GM18526 (cell line): Measurements from ENCODE around the gene SFR1.

ENCODE experiments used
- POLR2A ChIP-seq: IDR thresholded peaks from 3 replicates; pipeline ENCODE4 v1.6.1; 2011; ENCODE audit not compliant: insufficient read length; ENCODE audit errors: extremely low read depth

Gene SFR1

DNA sequence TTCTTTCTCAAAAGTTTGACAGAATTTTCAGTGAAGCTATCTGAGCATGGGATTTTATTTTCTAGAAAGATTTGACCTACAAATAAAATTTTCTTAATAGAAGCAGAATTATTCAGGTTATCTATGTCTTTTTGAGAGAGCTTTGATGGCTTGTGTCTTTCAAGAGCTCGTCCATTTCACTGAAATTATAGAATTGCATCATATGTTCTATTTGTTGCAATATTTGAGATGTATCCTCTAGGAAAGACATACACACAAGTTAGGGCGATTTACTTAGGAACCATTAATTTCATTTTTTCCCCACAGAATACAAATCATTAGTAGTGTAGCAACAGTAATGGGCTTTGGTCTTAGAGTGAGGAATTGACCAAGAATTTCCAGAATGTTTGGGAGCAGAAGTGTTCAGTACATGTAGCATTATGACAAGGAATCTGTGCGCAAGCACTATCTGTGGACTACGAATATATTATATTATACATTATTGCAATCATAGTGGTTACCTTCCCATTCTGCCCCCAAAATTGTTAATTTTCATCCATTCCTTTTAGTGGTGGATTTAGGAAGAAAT lies 23.5 kb upstream of the SFR1 start:
- TF ChIP-seq POLR2A = no peak

GRCh38 chr10:104099269-104099668 lies 22.7 kb upstream of the SFR1 start:
- no peak for TF ChIP-seq POLR2A

GRCh38 chr10:104099941-104100340 lies 22.0 kb upstream of the SFR1 start:
- no peak for TF ChIP-seq POLR2A

DNA sequence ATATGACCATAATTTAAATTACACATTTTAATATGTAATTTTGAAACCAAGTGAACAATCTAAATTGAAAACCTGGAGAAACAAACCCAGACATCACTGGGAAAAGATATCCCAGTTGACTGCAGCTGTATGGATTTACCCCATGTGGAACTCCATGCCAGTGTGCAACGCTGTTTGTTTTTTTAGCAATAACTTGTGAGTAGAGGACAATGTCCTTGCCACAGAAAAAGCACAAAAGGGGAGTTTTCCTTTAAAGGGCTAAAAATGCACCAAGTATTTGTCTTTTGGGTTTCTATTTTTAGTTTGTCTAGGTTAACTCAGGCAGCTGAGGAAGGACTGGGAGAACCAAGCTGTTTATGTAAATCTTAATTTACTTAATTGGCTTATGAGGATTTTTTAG lies 21.2 kb upstream of the SFR1 start:
- TF ChIP-seq POLR2A = no peak

DNA sequence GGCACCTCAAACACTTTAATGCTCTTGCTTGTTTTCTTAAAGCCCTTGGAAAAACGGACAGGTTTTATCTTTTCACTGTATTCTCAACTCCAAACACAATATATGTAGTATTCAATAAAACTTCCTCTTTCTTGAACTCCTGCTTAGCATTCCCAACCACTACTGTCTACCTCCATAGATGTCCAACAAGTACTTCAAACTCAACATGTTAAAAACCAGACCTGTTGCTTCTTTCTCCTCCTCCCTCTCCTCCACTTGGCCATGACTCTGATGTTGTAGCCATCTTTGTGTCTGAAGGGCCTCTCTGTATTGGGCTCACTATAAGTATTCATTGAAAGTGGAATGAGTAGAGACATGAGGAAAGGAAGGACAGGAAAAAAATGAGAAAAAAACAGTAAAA lies 20.1 kb upstream of the SFR1 start:
- TF ChIP-seq POLR2A = no peak

DNA sequence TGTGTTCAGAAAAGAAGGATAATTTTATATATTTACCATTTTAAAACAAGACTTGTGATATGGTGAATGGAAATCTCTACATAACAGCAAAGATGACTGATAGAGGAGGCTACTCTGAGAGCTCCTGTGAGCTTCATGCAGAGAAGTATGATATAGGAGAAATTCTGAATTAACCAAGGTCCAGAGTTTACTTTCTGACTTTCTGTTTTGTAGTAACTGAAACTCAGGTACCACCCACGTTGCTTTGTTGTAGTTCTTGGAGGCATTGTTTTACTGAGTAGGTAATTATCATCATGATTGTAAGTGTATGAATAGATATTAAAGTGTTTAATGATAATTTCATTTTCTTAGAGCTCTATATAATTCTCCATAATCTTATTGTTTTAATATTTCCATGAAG lies 18.0 kb upstream of the SFR1 start:
- TF ChIP-seq POLR2A = no peak

DNA sequence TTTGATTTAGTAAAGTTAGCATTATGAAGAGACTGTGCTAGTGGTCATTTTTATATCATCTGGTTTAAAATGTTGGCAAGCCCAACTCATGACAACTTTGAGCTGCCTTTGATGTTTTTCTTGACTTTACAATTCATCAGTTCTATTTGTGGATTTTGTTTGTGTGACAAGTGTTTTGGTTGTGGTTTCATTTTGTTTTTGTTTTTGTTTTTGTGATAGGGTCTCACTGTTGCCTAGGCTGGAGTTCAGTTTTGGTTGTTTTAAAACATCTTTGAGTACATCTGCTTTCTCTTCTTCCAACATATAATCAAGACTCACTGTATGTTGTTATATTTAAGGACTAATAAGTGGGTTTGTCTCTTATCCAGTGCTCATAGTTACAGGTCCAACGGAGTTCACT lies 17.6 kb upstream of the SFR1 start:
- TF ChIP-seq POLR2A = no peak

DNA sequence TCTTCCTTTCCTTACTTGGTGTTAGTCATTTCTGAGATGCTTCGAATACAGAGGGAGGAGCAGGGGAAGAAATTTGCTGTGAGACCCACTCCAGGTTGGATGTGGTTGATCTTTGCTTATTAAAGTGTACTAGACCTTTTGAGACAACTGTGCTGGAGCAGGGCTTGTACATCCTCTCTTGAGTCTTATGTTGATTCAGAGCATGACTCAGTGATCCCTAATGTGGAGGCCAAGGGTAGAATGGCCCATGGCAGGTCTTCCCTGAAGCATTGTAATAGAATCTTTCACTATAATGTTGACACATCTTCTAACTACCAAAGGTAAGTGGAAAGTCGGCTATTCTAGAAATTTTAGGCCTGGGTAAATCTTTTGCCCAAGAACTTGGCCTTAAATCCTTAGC lies 17.0 kb upstream of the SFR1 start:
- TF ChIP-seq POLR2A = no peak

GRCh38 chr10:104109908-104110662 lies 11.9 kb upstream of the SFR1 start:
- no peak for TF ChIP-seq POLR2A

DNA sequence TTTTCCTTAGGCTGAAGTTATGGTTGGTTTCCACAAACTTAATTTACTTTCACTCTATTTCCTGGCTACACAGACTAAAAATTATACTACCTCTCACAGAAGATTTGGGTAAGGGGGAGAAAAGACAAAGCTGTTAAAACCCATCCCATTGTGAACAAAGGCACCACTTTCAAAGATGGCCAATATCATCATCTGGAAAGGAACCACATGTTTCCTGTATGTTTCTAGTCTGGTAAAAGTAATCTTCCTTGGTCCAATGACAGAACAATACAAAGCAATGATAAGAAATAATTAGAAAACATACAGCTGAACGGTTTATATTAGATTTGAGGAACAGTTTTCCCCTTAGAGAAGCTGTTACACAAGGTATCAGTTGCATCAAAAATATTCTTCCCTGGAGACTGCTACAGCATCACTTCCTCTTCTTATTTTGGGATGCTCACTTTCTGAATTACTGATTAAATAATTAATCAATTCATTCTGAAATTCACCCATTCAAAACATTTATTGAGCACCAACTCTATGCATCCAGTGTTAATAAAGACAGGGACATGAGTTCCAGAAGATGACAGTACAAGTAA lies 8.5 kb upstream of the SFR1 start:
- TF ChIP-seq POLR2A = no peak

- no peak for TF ChIP-seq POLR2A
Measured at GRCh38 chr10:104117839-104118323, 4.1 kb upstream of the SFR1 start.

- no peak for TF ChIP-seq POLR2A
Measured at GRCh38 chr10:104119996-104120395, 2.0 kb upstream of the SFR1 start.

- TF ChIP-seq POLR2A = no peak
Measured at GRCh38 chr10:104120512-104120902, 1.5 kb upstream of the SFR1 start.

DNA sequence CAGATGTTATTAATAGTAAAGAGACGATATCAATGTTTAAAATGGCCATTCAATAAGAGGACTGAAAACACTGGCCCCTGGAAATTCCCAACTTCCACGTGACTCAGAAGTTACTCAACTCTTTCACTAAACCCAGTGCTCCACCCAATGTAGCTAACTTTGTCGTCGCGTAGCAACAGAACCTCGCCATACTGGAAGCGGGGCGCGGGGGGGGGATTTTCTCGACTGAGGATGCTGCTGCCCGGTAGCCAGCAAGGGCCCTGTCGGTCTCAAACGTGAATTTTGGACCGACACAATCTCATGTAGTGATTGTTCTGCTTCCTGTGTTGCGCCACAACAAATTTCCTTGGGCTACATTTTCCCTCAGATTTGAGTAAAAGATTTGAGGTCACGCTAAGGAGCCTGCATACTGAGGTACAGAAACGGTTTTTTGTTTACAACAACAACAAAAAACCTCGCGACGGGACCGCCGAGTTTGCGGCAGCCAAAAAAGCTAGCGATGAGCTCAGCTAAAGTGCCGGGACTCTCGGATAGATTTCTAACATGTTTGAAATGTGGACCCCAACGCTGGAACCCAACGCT lies 977 bp upstream of the SFR1 start:
- TF ChIP-seq POLR2A = no peak

GRCh38 chr10:104122225-104123107 lies 495 bp downstream of the SFR1 start:
- TF ChIP-seq POLR2A = no peak

GRCh38 chr10:104123397-104123796 lies 1.4 kb downstream of the SFR1 start:
- TF ChIP-seq POLR2A = no peak

DNA sequence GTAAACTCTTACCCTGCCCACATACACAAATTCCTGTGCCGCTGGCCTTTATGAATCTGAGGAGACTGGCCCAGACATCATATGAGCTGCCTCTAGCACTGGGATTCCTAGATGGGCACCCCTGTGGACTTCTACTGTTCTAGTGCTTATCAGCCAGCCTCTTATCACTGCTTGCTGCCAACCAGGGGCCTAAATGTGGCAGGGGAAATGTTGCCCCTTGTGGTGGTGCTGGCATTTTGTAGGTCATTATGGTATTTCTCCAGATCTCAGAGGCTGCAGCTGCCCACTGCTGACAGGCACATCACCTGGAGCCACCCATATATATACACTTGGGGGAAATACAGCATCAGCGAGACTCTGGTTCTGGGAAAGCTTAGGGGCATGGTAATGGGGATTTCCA lies 5.4 kb downstream of the SFR1 start:
- TF ChIP-seq POLR2A = no peak
